GM20000 (cell line): ENCODE measurements around the gene NADK.

ENCODE experiments used
- DNase-seq: peaks from one replicate; pipeline ENCODE4 v3.0.0; 2012; ENCODE audit warnings: low spot score
- CTCF ChIP-seq: IDR thresholded peaks from 2 replicates; pipeline ENCODE4 v1.5.1; 2012; ENCODE audit warnings: mild to moderate bottlenecking, control low read depth; ENCODE audit errors: extremely low read depth, missing control alignments

Gene NADK

GRCh38 chr1:1757422-1758058, 20.7 kb downstream of the NADK start:
- TF ChIP-seq CTCF, result no peak
- peak; percentile 12 for DNase-seq

GRCh38 chr1:1756661-1757421, 21.4 kb downstream of the NADK start:
- TF ChIP-seq CTCF, result no peak
- DNase-seq, result peak; percentile 19

DNA sequence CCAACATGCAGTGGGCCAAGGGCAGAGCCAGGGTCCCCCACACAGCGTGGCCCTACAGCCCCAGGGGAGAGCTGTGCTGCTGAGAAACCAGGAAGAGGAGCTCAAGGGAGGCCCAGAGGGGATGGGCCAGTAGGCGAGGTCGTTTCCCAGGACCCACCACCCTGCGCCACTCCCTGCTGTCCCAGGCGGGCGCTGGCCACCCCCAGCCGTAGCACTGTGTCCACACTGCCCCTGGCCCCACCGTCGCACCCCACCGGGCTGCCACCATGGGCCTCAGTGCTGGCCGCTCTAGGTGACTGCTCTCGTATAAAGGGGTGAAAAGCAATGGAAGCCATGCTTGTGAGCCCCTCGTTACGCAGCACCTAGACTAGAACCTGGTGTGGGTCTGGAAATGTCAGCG, 22.4 kb downstream of the NADK start:
- no peak for DNase-seq
- TF ChIP-seq CTCF, result no peak

GRCh38 chr1:1755426-1755825, 22.8 kb downstream of the NADK start:
- DNase-seq, result no peak

DNA sequence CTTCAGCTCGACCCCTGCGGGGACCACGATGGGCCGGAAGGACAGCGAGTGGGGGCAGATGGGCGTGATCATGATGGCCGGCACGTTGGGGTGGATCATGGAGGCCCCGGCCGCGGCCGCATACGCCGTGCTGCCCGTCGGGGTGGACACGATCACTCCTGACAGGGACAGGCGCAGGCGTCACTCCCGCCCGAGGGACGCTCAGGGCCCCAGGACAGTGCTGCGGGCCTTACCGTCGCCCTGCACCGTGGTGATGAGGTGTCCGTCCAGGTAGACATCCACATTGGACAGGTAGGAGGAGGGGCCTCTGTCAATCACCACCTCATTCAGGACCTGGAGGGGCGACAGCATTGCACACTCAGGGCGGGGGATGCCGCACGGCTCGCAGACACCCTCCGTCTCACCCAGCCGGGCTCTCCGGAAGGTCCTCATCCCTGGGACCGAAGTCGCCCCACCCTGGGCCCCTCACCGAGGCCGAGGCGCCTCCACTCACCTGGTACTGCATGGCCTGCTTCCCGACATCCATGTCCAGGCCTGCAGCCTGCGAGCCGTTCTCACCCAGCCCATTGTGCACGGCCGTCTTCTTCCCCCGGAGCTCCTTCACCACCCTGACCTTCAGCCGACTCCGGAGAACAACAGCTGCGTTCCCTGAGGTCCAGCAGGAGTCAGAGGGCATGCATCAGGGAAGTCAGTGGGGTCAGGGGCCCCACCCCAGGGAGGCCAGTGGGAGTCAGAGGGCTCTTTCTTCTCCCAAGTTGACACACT, 24.0 kb downstream of the NADK start:
- TF ChIP-seq CTCF, result no peak
- no peak for DNase-seq

More at GRCh38 chr1:1755426-1755825, 22.8 kb downstream of the NADK start:
- TF ChIP-seq CTCF, result no peak

DNA sequence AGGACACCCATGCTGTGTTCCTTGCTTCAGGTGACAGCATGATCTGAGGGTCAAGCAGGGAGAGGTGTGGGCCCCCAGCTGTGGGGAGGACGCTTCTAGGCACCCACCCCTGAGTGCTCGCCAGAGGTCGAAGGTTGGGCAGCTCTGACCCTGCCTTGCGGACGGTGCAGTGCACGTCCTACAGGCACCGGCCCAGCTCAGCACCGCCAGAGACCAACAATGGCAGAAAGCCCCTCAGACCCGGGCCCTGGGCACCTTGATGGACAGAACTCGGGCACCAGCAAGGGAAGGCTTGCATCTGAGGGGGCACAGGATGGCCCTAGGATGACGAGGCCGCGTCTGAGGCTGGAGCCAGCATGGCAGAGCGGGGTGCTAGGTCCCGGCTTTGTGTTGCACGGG, 24.7 kb downstream of the NADK start:
- DNase-seq, result no peak
- no peak for TF ChIP-seq CTCF
